GM21447 (cell line): Measurements from ENCODE around the gene TBL1XR1.
"Not testable (repeated sequence)": the region's sequence is repeated elsewhere in the genome, so short reads cannot be mapped to it uniquely, and the experiment has no call there.

ENCODE experiments used
- ATAC-seq: cut with Tn5 transposase; IDR thresholded peaks from one replicate; pipeline ENCODE4 v1.9.1; 2021; ENCODE audit not compliant: unreplicated experiment

The TBL1XR1 gene

DNA sequence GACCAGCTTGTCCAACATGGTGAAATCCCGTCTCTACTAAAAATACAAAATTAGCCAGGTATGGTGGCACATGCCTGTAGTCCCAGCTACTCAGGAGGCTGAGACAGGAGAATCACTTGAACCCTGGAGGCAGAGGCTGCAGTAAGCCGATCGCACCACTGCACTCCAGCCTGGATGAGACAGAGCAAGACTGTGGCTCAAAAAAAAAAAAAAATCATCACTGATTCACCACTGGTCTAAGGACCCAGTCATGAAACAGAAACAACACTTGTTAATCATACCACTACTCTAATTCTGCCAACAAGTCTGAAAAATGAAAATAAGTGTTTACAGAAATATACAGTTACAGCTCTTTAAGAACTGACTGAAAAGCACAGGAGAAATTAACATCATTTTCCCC lies 12.7 kb downstream of the TBL1XR1 start:
- peak; percentile 93 for ATAC-seq

GRCh38 chr3:177182352-177182751 lies 14.9 kb downstream of the TBL1XR1 start:
- ATAC-seq: no peak

DNA sequence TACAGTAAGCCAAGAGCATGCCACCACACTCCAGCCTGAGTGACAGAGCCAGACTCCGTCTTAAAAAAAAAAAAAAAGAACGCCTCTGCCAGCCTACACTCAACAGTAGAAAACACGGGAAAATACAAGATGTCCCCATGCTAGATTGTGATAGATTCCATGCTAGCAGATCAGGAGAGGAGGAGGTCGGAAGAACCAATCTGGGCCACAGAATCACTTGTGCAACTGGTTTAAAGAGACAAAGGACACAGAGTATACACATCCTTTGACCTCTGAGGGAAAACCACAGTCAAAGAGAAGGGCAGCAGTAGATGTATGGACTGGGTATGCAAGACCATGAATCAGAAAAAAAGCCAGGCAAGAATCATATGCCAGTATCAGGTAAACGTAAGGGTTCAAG lies 15.9 kb downstream of the TBL1XR1 start:
- no peak for ATAC-seq

GRCh38 chr3:177180506-177180905 lies 16.8 kb downstream of the TBL1XR1 start:
- ATAC-seq: no peak

- no peak for ATAC-seq
Measured at GRCh38 chr3:177179281-177180067, 17.8 kb downstream of the TBL1XR1 start.

- ATAC-seq: no peak
Measured at GRCh38 chr3:177177749-177178221, 19.5 kb downstream of the TBL1XR1 start.

GRCh38 chr3:177174607-177175170 lies 22.6 kb downstream of the TBL1XR1 start:
- ATAC-seq: no peak

- ATAC-seq: no peak
Measured at GRCh38 chr3:177169936-177170722, 27.2 kb downstream of the TBL1XR1 start.

- ATAC-seq: no peak
Measured at GRCh38 chr3:177168431-177168830, 28.9 kb downstream of the TBL1XR1 start.

GRCh38 chr3:177162742-177163141 lies 34.5 kb downstream of the TBL1XR1 start:
- no peak for ATAC-seq

DNA sequence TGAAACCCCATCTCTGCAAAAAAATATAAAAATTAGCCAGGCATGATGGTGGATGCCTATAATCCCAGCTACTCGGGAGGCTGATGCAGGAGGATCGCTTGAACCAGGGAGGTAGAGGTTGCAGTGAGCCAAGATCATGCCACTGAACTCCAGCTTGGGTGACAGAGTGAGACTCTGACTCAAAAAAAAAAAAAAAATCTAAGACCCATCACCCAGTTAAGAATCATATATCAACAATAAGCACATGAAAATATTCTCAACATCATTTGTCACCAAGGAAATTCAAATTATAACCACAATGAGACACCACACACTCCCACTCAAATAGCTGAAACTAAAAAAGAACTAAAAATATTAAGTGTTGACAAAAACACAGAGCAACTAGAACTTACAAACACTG lies 35.7 kb downstream of the TBL1XR1 start:
- ATAC-seq: not testable (repeated sequence)

DNA sequence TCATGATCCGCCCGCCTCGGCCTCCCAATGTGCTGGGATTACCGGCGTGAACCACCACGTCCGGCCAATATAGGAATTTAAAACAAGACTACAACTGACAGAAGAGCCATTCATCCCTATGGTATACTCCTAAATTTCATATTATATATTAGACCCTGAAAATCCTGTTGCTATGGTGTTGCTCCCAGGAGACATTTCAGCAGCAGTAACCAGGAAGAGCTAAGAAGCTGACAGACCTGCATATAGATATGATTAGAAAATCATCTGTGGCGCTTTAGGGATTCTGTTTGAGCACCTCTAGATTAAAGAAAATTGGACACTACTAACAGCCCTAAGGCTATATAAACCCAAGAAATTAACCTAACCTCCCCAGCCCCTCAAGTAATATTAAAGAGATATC lies 38.8 kb downstream of the TBL1XR1 start:
- no peak for ATAC-seq

DNA sequence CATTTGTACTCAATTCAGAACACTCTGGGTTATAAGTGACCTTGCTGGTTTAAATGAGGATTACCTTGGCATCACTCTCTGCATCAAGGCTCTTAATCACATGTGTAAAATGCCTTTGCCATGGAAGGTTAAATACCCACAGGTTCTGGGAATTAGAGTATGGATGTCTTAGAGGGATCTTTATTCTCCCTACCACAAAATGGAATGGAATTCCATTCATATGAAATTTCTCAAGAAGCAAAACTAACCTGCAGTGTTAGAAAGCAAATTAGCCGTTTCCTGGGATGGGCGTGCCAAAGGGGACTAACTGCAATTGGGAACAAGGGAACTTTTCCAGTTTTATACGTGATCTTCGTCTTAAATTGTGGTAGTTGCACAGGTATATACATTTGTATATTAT lies 39.8 kb downstream of the TBL1XR1 start:
- ATAC-seq: no peak

GRCh38 chr3:177154733-177155132 lies 42.5 kb downstream of the TBL1XR1 start:
- ATAC-seq: no peak

DNA sequence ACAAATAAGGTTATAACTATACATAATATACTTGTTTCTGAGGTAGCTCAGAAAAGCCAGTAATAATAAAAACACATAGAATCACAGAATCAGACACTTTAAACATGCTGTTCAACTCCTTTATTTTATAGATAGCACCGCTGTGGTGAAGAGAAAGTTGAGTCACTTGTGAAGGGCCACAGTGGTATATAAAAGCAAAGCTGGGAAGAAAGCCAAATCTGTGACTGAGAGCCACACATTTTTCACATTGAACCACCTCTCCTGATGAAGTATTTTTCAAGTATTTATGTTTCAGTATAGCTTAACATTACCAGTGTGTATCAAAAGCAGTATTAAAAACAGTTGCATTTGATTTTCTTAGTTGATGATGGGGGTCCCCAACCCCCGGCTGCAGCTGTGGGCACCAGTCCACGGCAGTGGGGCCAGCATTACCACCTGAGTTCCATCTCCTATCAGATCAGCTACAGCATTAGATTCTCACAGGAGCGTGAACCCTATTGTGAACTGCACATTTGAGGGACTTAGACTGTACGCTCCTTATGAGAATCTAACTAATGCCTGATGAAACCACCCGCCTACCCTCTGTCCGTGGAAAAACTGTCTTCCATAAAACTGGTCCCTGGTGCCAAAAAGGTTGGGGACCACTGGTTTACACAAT lies 46.2 kb downstream of the TBL1XR1 start:
- peak; percentile 67 for ATAC-seq

- ATAC-seq: no peak
Measured at GRCh38 chr3:177150218-177150916, 46.9 kb downstream of the TBL1XR1 start.

GRCh38 chr3:177149106-177149505 lies 48.2 kb downstream of the TBL1XR1 start:
- ATAC-seq: no peak

GRCh38 chr3:177147790-177148189 lies 49.5 kb downstream of the TBL1XR1 start:
- ATAC-seq: no peak

GRCh38 chr3:177146646-177147045 lies 50.6 kb downstream of the TBL1XR1 start:
- no peak for ATAC-seq

DNA sequence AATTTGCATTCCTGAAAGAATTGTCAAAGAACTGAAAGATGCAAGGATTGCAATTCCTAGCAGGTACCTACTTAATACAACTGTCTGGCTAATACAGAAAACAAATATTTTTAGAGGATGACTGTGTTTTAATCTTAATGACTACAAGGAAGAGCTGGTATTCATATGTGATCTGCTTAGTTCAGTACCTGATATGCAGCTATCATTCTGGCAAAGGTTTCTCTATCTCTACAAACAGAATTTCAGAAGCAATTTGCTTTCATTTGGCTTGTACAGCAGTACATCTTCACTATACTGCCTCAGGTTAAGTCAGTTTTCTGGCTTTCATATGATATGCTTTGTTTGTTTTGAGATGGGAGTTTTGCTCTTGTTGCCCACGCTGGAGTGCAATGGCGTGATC lies 51.3 kb downstream of the TBL1XR1 start:
- no peak for ATAC-seq

GRCh38 chr3:177145381-177145780 lies 51.9 kb downstream of the TBL1XR1 start:
- ATAC-seq: peak; percentile 28
